Amniotic stem cell (primary cell): Measurements from ENCODE around the gene EBF4.
"Not testable (repeated sequence)": the region's sequence is repeated elsewhere in the genome, so short reads cannot be mapped to it uniquely, and the experiment has no call there.

ENCODE experiments used
- DNase-seq: peaks from one replicate; lab custom pipeline; 2025; lab: John Stamatoyannopoulos, UW

Gene EBF4

GRCh38 chr20:2796011-2796660 lies 103.6 kb downstream of the EBF4 start:
- DNase-seq, result no peak

- no peak for DNase-seq
These were observed 104.8 kb downstream of the EBF4 start for GRCh38 chr20:2797136-2797983.

GRCh38 chr20:2798095-2798805 lies 105.7 kb downstream of the EBF4 start:
- no peak for DNase-seq

GRCh38 chr20:2798814-2799213 lies 106.2 kb downstream of the EBF4 start:
- DNase-seq, result no peak

GRCh38 chr20:2799271-2799670 lies 106.7 kb downstream of the EBF4 start:
- no peak for DNase-seq

- DNase-seq, result no peak
These were observed 107.3 kb downstream of the EBF4 start for GRCh38 chr20:2799688-2800520.

- no peak for DNase-seq
These were observed 108.1 kb downstream of the EBF4 start, which contains the start of gene CPXM1 for GRCh38 chr20:2800521-2801285. TSS of gene CPXM1 (minus strand) at chr20:2800627. CDS start at chr20:2800572, 55 bp downstream.

- no peak for DNase-seq
These were observed 108.7 kb downstream of the EBF4 start for GRCh38 chr20:2801286-2801728.

GRCh38 chr20:2804041-2804828 lies 111.7 kb downstream of the EBF4 start:
- no peak for DNase-seq

GRCh38 chr20:2804852-2805688 lies 112.5 kb downstream of the EBF4 start:
- no peak for DNase-seq

GRCh38 chr20:2805689-2806350 lies 113.2 kb downstream of the EBF4 start:
- no peak for DNase-seq

GRCh38 chr20:2806351-2806701 lies 113.7 kb downstream of the EBF4 start:
- no peak for DNase-seq

GRCh38 chr20:2807019-2807418 lies 114.4 kb downstream of the EBF4 start:
- DNase-seq, result no peak

GRCh38 chr20:2807929-2808328 lies 115.3 kb downstream of the EBF4 start:
- DNase-seq, result not testable (repeated sequence)

GRCh38 chr20:2809690-2810089 lies 117.1 kb downstream of the EBF4 start:
- no peak for DNase-seq
